K562 (cell line): Measurements from ENCODE around the gene HINT2. TPM values are rescaled to one million over a fixed set of nuclear protein-coding genes. Genes with fewer than 3 reads are reported as not detected.

ENCODE experiments used
- ATAC-seq: fragments of 200-7000 bp; cut with Tn5 transposase; 3 replicates; pipeline ENCODE4 v1.9.1; 2020; ENCODE audit warnings: moderate library complexity
- BruUV-seq: library from RNA; stranded (reverse); fragments of 400-500 nt; replicated peaks from 2 replicates; lab custom pipeline; 2021; lab: Mats Ljungman, UMichigan
- CTCF ChIA-PET: fragments of 300-600 bp; formaldehyde crosslinking; extraction: SDS; loops from one replicate; lab custom pipeline; 2021; ENCODE audit warnings: low intra/inter-chr PET ratio; lab: Yijun Ruan, JAX
- POLR2A ChIA-PET: fragments of 300-600, 350-650 bp; sonication (Branson Sonifier 250); formaldehyde crosslinking; extraction: SDS; loops from one replicate; lab custom pipeline; 2021; ENCODE audit warnings: antibody characterized with exemption, inconsistent platforms; lab: Yijun Ruan, JAX
- DNase-seq, 4 experiments: peaks; one replicate each; pipeline versions ENCODE4 v3.0.0 to v3.0.0-alpha.2; 2011 to 2018; ENCODE audit warnings: low spot score in 3 of 4, mixed read lengths in 3 of 4; ENCODE audit errors: extremely low read depth in 1 of 4
- FAIRE-seq: peaks from 2 replicates; lab custom pipeline; 2011; peaks lifted over from hg19 to GRCh38; lab: Jason Lieb, UNC
- H2AFZ ChIP-seq: 2 replicates; pipeline ENCODE4 v1.6.0; 2011; ENCODE audit warnings: low read depth, low read length, control low read depth, inconsistent platforms
- H3K27ac ChIP-seq: fragments of 200-600 bp; 3 replicates; pipeline ENCODE4 v1.8.0; 2011; ENCODE audit warnings: low read depth, mild to moderate bottlenecking, control low read depth, inconsistent platforms, low read length, moderate library complexity, mixed read lengths; ENCODE audit errors: extremely low read depth
- H3K27me3 ChIP-seq, 2 experiments: fragments of 300-600 bp in 1 of 2; 2 replicates in 1 of 2; 3 replicates in 1 of 2; pipeline versions ENCODE4 v1.6.0 to v1.8.0; 2011; ENCODE audit warnings: inconsistent platforms in 2 of 2, low read length in 2 of 2, mild to moderate bottlenecking in 1 of 2, mixed read lengths in 1 of 2, moderate library complexity in 1 of 2; ENCODE audit not compliant: control insufficient read depth in 2 of 2, insufficient read depth in 2 of 2
- H3K36me3 ChIP-seq: fragments of 300-600 bp; 3 replicates; pipeline ENCODE4 v1.8.0; 2011; ENCODE audit warnings: mild to moderate bottlenecking, low read length, inconsistent platforms; ENCODE audit not compliant: control insufficient read depth, insufficient read depth
- H3K4me1 ChIP-seq, 2 experiments: fragments of 200-600 bp in 1 of 2; replicated peaks in 1 of 2; 2 replicates in 1 of 2; 3 replicates in 1 of 2; pipeline versions ENCODE4 v1.5.1 to v1.8.0; 2011; ENCODE audit warnings: inconsistent platforms in 2 of 2, low read length in 2 of 2, mild to moderate bottlenecking in 1 of 2, mixed read lengths in 1 of 2, moderate library complexity in 1 of 2; ENCODE audit not compliant: control insufficient read depth in 2 of 2, insufficient read depth in 2 of 2
- H3K4me2 ChIP-seq: 2 replicates; pipeline ENCODE4 v1.6.1; 2011; ENCODE audit warnings: low read length, control low read depth, inconsistent platforms, mixed read lengths; ENCODE audit not compliant: insufficient read depth
- H3K4me3 ChIP-seq: fragments of 200-600 bp; sonication (generic), shearing (Covaris generic); 2 replicates; pipeline ENCODE4 v1.5.1; 2016; ENCODE audit warnings: control low read depth, inconsistent platforms
- H3K79me2 ChIP-seq: fragments of 200-600 bp; 3 replicates; pipeline ENCODE4 v1.8.0; 2011; ENCODE audit warnings: low read length, inconsistent platforms; ENCODE audit not compliant: control insufficient read depth, insufficient read depth
- H3K9ac ChIP-seq, 2 experiments: 2 replicates each; pipeline versions ENCODE4 v1.6.0 to v1.6.1; 2011; ENCODE audit warnings: low read depth in 2 of 2, low read length in 2 of 2, control low read depth in 1 of 2, inconsistent platforms in 1 of 2, mild to moderate bottlenecking in 1 of 2, mixed read lengths in 1 of 2; ENCODE audit not compliant: insufficient read depth in 1 of 2
- H3K9me1 ChIP-seq: one replicate; pipeline ENCODE4 v1.6.0; 2011; ENCODE audit warnings: inconsistent platforms, mild to moderate bottlenecking, low read length, moderate library complexity; ENCODE audit not compliant: control insufficient read depth, insufficient read depth
- H3K9me3 ChIP-seq: replicated peaks from 2 replicates; pipeline ENCODE4 v1.5.1; 2011; ENCODE audit warnings: low read depth, low read length, inconsistent platforms; ENCODE audit not compliant: control insufficient read depth, insufficient read depth
- H4K20me1 ChIP-seq: replicated peaks from 2 replicates; pipeline ENCODE4 v1.6.1; 2011; ENCODE audit warnings: low read length, inconsistent platforms, mixed read lengths; ENCODE audit not compliant: control insufficient read depth, insufficient read depth
- CBFA2T2 ChIP-seq: fragments of 450-650 bp; conservative IDR thresholded peaks from 2 replicates; pipeline ENCODE4 v1.6.1; 2017; ENCODE audit warnings: mild to moderate bottlenecking
- FOXO4 ChIP-seq: fragments of 450-650 bp; formaldehyde crosslinking; IDR thresholded peaks from 2 replicates; pipeline ENCODE4 v1.4.0; 2020; ENCODE audit warnings: mild to moderate bottlenecking, moderate library complexity
- FUS ChIP-seq: fragments of 200-400 bp; formaldehyde crosslinking; optimal IDR thresholded peaks from 2 replicates; pipeline ENCODE3; 2017; ENCODE audit warnings: low read depth, low read length
- MAFK ChIP-seq: IDR thresholded peaks from 2 replicates; pipeline ENCODE4 v1.6.1; 2011; ENCODE audit warnings: low read length, improper control_type of control experiment
- NFE2L1 ChIP-seq: fragments of 450-650 bp; IDR thresholded peaks from 2 replicates; pipeline ENCODE4 v1.6.1; 2016; ENCODE audit warnings: missing genetic modification characterization, low read depth, mild to moderate bottlenecking, missing compliant biosample characterization, moderate library complexity, borderline replicate concordance
- NFXL1 ChIP-seq: fragments of 450-650 bp; formaldehyde crosslinking; IDR thresholded peaks from 2 replicates; pipeline ENCODE4 v1.4.0; 2021; ENCODE audit warnings: mild to moderate bottlenecking
- NR2C2 ChIP-seq, 2 experiments: fragments of 200-800 bp in 1 of 2; sonication (Bioruptor generic) in 1 of 2; sonication (generic) in 1 of 2; formaldehyde crosslinking in 1 of 2; IDR thresholded peaks; 2 replicates each; pipeline versions ENCODE4 v1.6.1 to v1.8.0; 2016 to 2022; ENCODE audit warnings: mild to moderate bottlenecking in 1 of 2, missing compliant biosample characterization in 1 of 2, missing genetic modification characterization in 1 of 2, missing genetic modification reagents in 1 of 2
- POLR2AphosphoS5 ChIP-seq: IDR thresholded peaks from 2 replicates; pipeline ENCODE4 v1.6.1; 2011; ENCODE audit warnings: mild to moderate bottlenecking, low read depth, low read length, moderate library complexity; ENCODE audit not compliant: control insufficient read depth, insufficient read depth
- POLR2B ChIP-seq: fragments of 450-650 bp; IDR thresholded peaks from 2 replicates; pipeline ENCODE4 v1.6.1; 2018; ENCODE audit warnings: low read depth; ENCODE audit not compliant: partially characterized antibody
- RFX5 ChIP-seq: IDR thresholded peaks from 2 replicates; pipeline ENCODE4 v1.6.1; 2011; ENCODE audit warnings: low read depth, mild to moderate bottlenecking, improper control_type of control experiment, low read length
- RNF2 ChIP-seq: sonication (generic); IDR thresholded peaks from 2 replicates; pipeline ENCODE4 v1.6.1; 2016
- SIN3B ChIP-seq: fragments of 450-650 bp; IDR thresholded peaks from 2 replicates; pipeline ENCODE4 v1.6.1; 2017; ENCODE audit warnings: low read depth, mild to moderate bottlenecking, moderate library complexity
- SREBF1 ChIP-seq: fragments of 150-350 bp; IDR thresholded peaks from 2 replicates; pipeline ENCODE4 v1.6.1; 2014; ENCODE audit warnings: antibody characterized with exemption, low read depth, low read length, borderline replicate concordance
- TBL1XR1 ChIP-seq, 2 experiments: IDR thresholded peaks; 2 replicates each; pipeline ENCODE4 v1.6.1; 2012; ENCODE audit warnings: improper control_type of control experiment in 2 of 2, low read length in 2 of 2, mild to moderate bottlenecking in 1 of 2
- ZNF239 ChIP-seq: fragments of 250-450 bp; sonication (Bioruptor Pico); IDR thresholded peaks from 2 replicates; pipeline ENCODE4 v1.4.0; 2020; ENCODE audit warnings: mild to moderate bottlenecking
- ZNF551 ChIP-seq: fragments of 250-450 bp; sonication (Bioruptor Pico); IDR thresholded peaks from 2 replicates; pipeline ENCODE4 v1.5.0; 2021; ENCODE audit warnings: mild to moderate bottlenecking, moderate library complexity
- ZNF57 ChIP-seq: fragments of 450-650 bp; formaldehyde crosslinking; IDR thresholded peaks from 2 replicates; pipeline ENCODE4 v1.4.0; 2020; ENCODE audit warnings: mild to moderate bottlenecking, moderate library complexity
- ZNF764 ChIP-seq: fragments of 250-450 bp; sonication (Bioruptor Pico); IDR thresholded peaks from 2 replicates; pipeline ENCODE4 v1.4.0; 2020; ENCODE audit warnings: low read depth, mild to moderate bottlenecking, moderate library complexity
- ZSCAN32 ChIP-seq: fragments of 450-650 bp; formaldehyde crosslinking; IDR thresholded peaks from 2 replicates; pipeline ENCODE4 v1.4.0; 2020; ENCODE audit warnings: mild to moderate bottlenecking, moderate library complexity
- WGBS: fragments of 100-300 bp; shearing (Covaris generic); methylation state at CpG from one replicate; pipeline ENCODE4 v1.1.6; 2016; ENCODE audit warnings: low coverage, mixed read lengths; ENCODE audit not compliant: insufficient coverage; ENCODE audit errors: missing lambda C conversion rate; 5-methylcytosine and 5-hydroxymethylcytosine counted together
- in situ Hi-C: fragments of 300-500 bp; cut with MboI; formaldehyde crosslinking; loops from 4 replicates; pipeline ENCODE4 v1.15.0; 2018; ENCODE audit warnings: inconsistent platforms, mixed read lengths
- intact Hi-C: fragments of 100-400 bp; cut with micrococcal nuclease; formaldehyde crosslinking; loops from 2 replicates; pipeline ENCODE4 v1.14.2; 2022
- polyA plus RNA-seq, 8 experiments: library from polyadenylated mRNA; depleted of rRNA in 4 of 8; stranded (reverse) in 5 of 8; unstranded in 3 of 8; fragments of >200 nt; fragmentation: Nextera tagmentation in 2 of 8; fragmentation: Illumina TruSeq in 1 of 8; extraction: Ambion mirVana in 2 of 8; extraction: Trizol in 1 of 8; gene quantifications; 2 replicates each; pipeline versions ENCODE4 v1.2.1 to v1.2.3, GENCODE V29; 2011 to 2014; ENCODE audit warnings: inconsistent platforms in 1 of 8, missing spikeins in 1 of 8
- total RNA-seq, 7 experiments: library from RNA; depleted of rRNA in 6 of 7; stranded (reverse); fragments of >200 nt in 6 of 7; fragmentation: Illumina TruSeq in 2 of 7; extraction: Trizol in 2 of 7; gene quantifications; 2 replicates each; pipeline versions ENCODE4 v1.2.1 to v1.2.3, GENCODE V29; 2011 to 2021; ENCODE audit warnings: low replicate concordance in 1 of 7

The HINT2 gene
- total and polyA plus RNA-seq, 9 of the 15 experiments (the other 6 are each of a cell fraction or from before 2014, with no cell fraction given): 5.6 to 44.1 (median 27.9) TPM

- TF ChIP-seq FOXO4: no peak
- TF ChIP-seq NFE2L1 (tag): no peak
- no peak for TF ChIP-seq CBFA2T2
- no peak for TF ChIP-seq POLR2AphosphoS5
- TF ChIP-seq RFX5: no peak
- TF ChIP-seq ZNF551 (CRISPR knock-in tag): no peak
These were observed 19.1 kb downstream of the HINT2 start (continued) for GRCh38 chr9:35795695-35796094.

- ChIA-PET CTCF (no interaction called here), POLR2A (interaction anchor here (0.6 to 0.7 kb wide), 2 partner anchors 8 to 682 kb away, joined by 3 read pairs; no protein-coding TSS in a partner anchor)
- Histone ChIP-seq H3K9me3 (no peaks in the 10 kb centered on the region), H2AFZ (no peak overlapping the region), H3K79me2 (no peaks in the 10 kb centered on the region), H3K27me3 (no peaks in the 10 kb centered on the region), H3K27ac (no peak overlapping the region), H4K20me1 (no peaks in the 10 kb centered on the region), H3K4me1 (peaks cover 9 to 18% of the 10 kb centered on the region in 2 experiments; a peak in 4 of 5 replicates), H3K4me2 (no peak overlapping the region), H3K9ac (no peak overlapping the region), H3K36me3 (peaks cover 6% of the 10 kb centered on the region; the same call in 2 of the 3 replicates), H3K4me3 (no peak overlapping the region), H3K9me1 (no peaks in the 10 kb centered on the region)
- DNase-seq (no peak), FAIRE-seq (no peak), ATAC-seq (no peak)
- no TSS peak for BruUV-seq
- 55% methylated on average over 2 of the region's 2 CpGs for WGBS
- in situ Hi-C loops (loop anchor here (10.0 kb wide), 1 partner anchor 91 kb away; no protein-coding TSS in a partner anchor), intact Hi-C loops (no loop called here)
- TF ChIP-seq SREBF1 (no peak), ZNF57 (CRISPR knock-in tag) (no peak), TBL1XR1 (IDR thresholded peaks at IDR 0.05; ENCODE audit: low read length in 2 of 2) (no peak), FUS (no peak), RNF2 (no peak), NR2C2 (CRISPR knock-in tag; IDR thresholded peaks at IDR 0.05) (no peak), NR2C2 (tag; IDR thresholded peaks at IDR 0.05) (no peak), ZNF239 (no peak), POLR2B (no peak), MAFK (no peak), SIN3B (no peak), NFXL1 (no peak), ZNF764 (CRISPR knock-in tag) (no peak), ZSCAN32 (CRISPR knock-in tag) (no peak)
These were observed 21.4 kb downstream of the HINT2 start for GRCh38 chr9:35793461-35793860.
